ENCODE measurements around the gene TSPAN15.

TSPAN15 gene

GRCh38 chr10:69516796-69517195 lies 65.5 kb downstream of the TSPAN15 start:
- Histone ChIP-seq H3K4me2 (ENCODE audit: low read length) (no peak overlapping the region), H3K4me3 (ENCODE audit: low read length) (no peak overlapping the region), H3K27ac (ENCODE audit: low read depth, low read length) (no peak overlapping the region), H3K9me3 (ENCODE audit: control insufficient read depth, insufficient read depth, low read length) (no peaks in the 10 kb centered on the region), H4K20me1 (ENCODE audit: control insufficient read depth, insufficient read depth, low read depth, low read length) (no peaks in the 10 kb centered on the region), H3K36me3 (ENCODE audit: control insufficient read depth, low read length) (no peaks in the 10 kb centered on the region), H3K27me3 (ENCODE audit: control insufficient read depth, low read length) (peaks cover 13% of the 10 kb centered on the region; the same call in 1 of the 2 replicates), H3K9me2 (replicated peaks; ENCODE audit: control insufficient read depth, low read length) (no peaks in the 10 kb centered on the region), H3K4me1 (ENCODE audit: control insufficient read depth, low read length) (no peaks in the 10 kb centered on the region), H3F3A (ENCODE audit: control insufficient read depth, insufficient read depth) (no peaks in the 10 kb centered on the region), H3K79me2 (ENCODE audit: control insufficient read depth, low read length) (no peaks in the 10 kb centered on the region)
- TF ChIP-seq EZH2phosphoT487 (IDR thresholded peaks at IDR 0.05; ENCODE audit: borderline replicate concordance, low read length) = no peak
- TF ChIP-seq, protein P1, sequence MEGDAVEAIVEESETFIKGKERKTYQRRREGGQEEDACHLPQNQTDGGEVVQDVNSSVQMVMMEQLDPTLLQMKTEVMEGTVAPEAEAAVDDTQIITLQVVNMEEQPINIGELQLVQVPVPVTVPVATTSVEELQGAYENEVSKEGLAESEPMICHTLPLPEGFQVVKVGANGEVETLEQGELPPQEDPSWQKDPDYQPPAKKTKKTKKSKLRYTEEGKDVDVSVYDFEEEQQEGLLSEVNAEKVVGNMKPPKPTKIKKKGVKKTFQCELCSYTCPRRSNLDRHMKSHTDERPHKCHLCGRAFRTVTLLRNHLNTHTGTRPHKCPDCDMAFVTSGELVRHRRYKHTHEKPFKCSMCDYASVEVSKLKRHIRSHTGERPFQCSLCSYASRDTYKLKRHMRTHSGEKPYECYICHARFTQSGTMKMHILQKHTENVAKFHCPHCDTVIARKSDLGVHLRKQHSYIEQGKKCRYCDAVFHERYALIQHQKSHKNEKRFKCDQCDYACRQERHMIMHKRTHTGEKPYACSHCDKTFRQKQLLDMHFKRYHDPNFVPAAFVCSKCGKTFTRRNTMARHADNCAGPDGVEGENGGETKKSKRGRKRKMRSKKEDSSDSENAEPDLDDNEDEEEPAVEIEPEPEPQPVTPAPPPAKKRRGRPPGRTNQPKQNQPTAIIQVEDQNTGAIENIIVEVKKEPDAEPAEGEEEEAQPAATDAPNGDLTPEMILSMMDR (IDR thresholded peaks at IDR 0.05; ENCODE audit: low read depth, low read length, poor library complexity, severe bottlenecking) = no peak

- TF ChIP-seq, protein P1 (IDR thresholded peaks at IDR 0.05; ENCODE audit: low read depth, low read length, poor library complexity, severe bottlenecking) = no peak
- no peak for TF ChIP-seq EZH2phosphoT487 (IDR thresholded peaks at IDR 0.05; ENCODE audit: borderline replicate concordance, low read length)
- no peaks in the 10 kb centered on the region for H3K36me3 ChIP-seq (ENCODE audit: control insufficient read depth, low read length)
These were observed 66.1 kb downstream of the TSPAN15 start for GRCh38 chr10:69517271-69517848.

DNA sequence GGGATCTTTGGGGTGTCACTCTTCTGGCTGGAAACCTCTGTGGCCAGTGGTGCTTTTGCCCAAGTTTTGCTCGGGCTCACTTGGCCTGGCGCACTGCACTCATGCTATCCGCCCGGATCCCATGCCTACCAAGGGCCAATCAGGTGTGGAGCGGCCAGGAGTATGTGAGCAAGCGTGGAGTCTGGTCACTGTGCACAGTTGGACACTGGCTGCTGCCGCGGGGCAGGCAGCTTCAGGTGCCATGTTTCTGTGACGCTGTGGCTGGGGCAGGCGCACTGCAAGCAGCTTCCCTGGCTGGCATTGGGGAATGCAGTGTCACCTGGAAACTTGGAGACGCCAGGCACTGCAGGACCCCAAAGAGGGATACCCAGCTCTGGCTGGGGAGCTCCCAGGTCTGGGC lies 76.7 kb downstream of the TSPAN15 start:
- Histone ChIP-seq H3F3A (ENCODE audit: control insufficient read depth, insufficient read depth) (no peaks in the 10 kb centered on the region), H3K9me3 (ENCODE audit: control insufficient read depth, insufficient read depth, low read length) (no peaks in the 10 kb centered on the region), H3K27me3 (ENCODE audit: control insufficient read depth, low read length) (no peaks in the 10 kb centered on the region; the same call in 1 of the 2 replicates), H3K4me2 (ENCODE audit: low read length) (no peak overlapping the region), H3K4me1 (ENCODE audit: control insufficient read depth, low read length) (no peaks in the 10 kb centered on the region), H4K20me1 (ENCODE audit: control insufficient read depth, insufficient read depth, low read depth, low read length) (no peaks in the 10 kb centered on the region), H3K4me3 (ENCODE audit: low read length) (no peak overlapping the region), H3K9me2 (replicated peaks; ENCODE audit: control insufficient read depth, low read length) (no peaks in the 10 kb centered on the region), H3K36me3 (ENCODE audit: control insufficient read depth, low read length) (no peaks in the 10 kb centered on the region), H3K79me2 (ENCODE audit: control insufficient read depth, low read length) (no peaks in the 10 kb centered on the region), H3K27ac (ENCODE audit: low read depth, low read length) (no peak overlapping the region)
- no peak for TF ChIP-seq EZH2phosphoT487 (IDR thresholded peaks at IDR 0.05; ENCODE audit: borderline replicate concordance, low read length)
- TF ChIP-seq, protein P1 (IDR thresholded peaks at IDR 0.05; ENCODE audit: low read depth, low read length, poor library complexity, severe bottlenecking) = no peak

More at GRCh38 chr10:69517271-69517848, 66.1 kb downstream of the TSPAN15 start:
- no peaks in the 10 kb centered on the region for H3K9me3 ChIP-seq (ENCODE audit: control insufficient read depth, insufficient read depth, low read length)
- H4K20me1 ChIP-seq (ENCODE audit: control insufficient read depth, insufficient read depth, low read depth, low read length) = no peaks in the 10 kb centered on the region
- H3K9me2 ChIP-seq (replicated peaks; ENCODE audit: control insufficient read depth, low read length) = no peaks in the 10 kb centered on the region
- no peak overlapping the region for H3K4me3 ChIP-seq (ENCODE audit: low read length)
- H3K27ac ChIP-seq (ENCODE audit: low read depth, low read length) = no peak overlapping the region
- no peaks in the 10 kb centered on the region for H3K4me1 ChIP-seq (ENCODE audit: control insufficient read depth, low read length)
- no peaks in the 10 kb centered on the region for H3K79me2 ChIP-seq (ENCODE audit: control insufficient read depth, low read length)
- no peak overlapping the region for H3K4me2 ChIP-seq (ENCODE audit: low read length)
- peaks cover 13% of the 10 kb centered on the region; the same call in 1 of the 2 replicates for H3K27me3 ChIP-seq (ENCODE audit: control insufficient read depth, low read length)
- H3F3A ChIP-seq (ENCODE audit: control insufficient read depth, insufficient read depth) = no peaks in the 10 kb centered on the region

Data from DOHH2 (cell line).